ENCODE data around the gene UCKL1. TPM values are rescaled to one million over a fixed set of nuclear protein-coding genes. Genes with fewer than 3 reads are reported as not detected.
"Not testable (repeated sequence)": the region's sequence is repeated elsewhere in the genome, so short reads cannot be mapped to it uniquely, and the experiment has no call there.

UCKL1 gene
- total RNA-seq (2014; rRNA removed; shearing (Covaris generic)), result 21.5 and 23.2 TPM in 2 replicates
- polyA plus RNA-seq (2015; cell fraction: cytosol; rRNA removed), result 24.1 and 25.0 TPM in 2 replicates
- polyA plus RNA-seq (2015; cell fraction: nucleus; rRNA removed), result 208 TPM in 2 replicates

DNA sequence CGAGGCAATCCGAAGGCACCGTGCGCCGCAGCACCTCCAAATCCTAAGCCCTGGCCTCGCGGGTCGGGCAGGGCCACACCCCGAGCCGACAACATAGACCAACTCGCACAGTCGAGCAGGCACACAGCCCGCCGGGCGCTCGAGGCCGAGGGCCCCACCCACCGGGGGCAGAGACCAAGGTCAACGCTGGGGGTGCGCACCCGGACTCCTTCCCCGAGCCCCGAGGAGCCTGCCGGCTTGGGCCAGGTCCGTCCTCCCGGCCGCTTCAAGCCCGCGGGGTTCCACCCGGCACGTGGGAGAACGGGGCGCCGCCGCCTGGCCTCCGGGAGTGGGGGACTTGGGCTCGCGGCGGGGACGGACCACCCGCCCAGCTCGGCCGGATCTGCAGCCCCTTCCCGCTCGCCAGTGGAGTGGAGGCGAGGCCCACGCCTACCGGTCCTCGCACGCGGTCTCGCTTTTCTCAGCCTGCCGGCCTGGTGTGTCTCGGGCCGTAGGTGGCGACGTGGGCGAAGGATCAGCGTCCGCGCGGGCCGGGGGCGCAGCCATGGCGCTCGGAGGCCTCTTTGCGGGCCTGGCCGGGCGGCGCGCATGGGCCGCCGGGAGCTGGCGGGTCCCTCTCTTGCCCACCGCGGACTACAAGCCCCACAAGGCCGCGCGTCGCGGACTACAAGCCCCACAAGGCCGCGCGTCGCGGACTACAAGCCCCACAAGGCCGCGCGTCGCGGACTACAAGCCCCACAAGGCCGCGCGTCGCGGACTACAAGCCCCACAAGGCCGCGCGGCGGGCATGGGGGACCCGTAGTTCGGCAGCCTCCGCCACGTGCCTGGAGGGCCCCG, at the start of gene UCKL1:
TSS of gene UCKL1 (minus strand) at position 590 of the 837 bp plus-strand sequence. CDS start at position 546, 44 bp downstream.
- peak; percentile 81 for DNase-seq (ENCODE audit: low read depth, low spot score)
- in situ Hi-C loops (cut with HindIII; ENCODE audit: low pct_unique_long_range_greater_than_20kb, low sequenced_read_pairs), result no loop called here

DNA sequence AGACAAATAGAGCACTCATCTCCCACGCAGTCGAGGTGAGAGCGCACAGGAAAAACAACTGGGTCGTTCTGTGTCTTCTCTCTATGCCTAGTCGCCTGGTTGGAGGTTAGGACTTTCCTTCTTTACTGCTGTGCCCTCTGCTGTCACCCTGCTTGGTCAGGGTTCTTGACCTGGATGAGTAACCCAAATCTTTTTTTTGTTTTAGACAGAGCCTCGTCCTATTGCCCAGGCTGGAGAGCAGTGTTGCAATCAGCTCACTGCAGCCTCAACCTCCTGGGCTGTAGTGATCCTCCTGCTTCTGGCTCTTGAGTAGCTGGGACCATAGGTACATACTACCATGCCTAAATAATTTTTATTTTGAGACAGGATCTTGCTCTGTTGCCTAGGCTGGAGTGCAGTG, 49.2 kb upstream of the UCKL1 start:
- DNase-seq (ENCODE audit: low read depth, low spot score), result no peak
- in situ Hi-C loops (cut with HindIII; ENCODE audit: low pct_unique_long_range_greater_than_20kb, low sequenced_read_pairs), result no loop called here

DNA sequence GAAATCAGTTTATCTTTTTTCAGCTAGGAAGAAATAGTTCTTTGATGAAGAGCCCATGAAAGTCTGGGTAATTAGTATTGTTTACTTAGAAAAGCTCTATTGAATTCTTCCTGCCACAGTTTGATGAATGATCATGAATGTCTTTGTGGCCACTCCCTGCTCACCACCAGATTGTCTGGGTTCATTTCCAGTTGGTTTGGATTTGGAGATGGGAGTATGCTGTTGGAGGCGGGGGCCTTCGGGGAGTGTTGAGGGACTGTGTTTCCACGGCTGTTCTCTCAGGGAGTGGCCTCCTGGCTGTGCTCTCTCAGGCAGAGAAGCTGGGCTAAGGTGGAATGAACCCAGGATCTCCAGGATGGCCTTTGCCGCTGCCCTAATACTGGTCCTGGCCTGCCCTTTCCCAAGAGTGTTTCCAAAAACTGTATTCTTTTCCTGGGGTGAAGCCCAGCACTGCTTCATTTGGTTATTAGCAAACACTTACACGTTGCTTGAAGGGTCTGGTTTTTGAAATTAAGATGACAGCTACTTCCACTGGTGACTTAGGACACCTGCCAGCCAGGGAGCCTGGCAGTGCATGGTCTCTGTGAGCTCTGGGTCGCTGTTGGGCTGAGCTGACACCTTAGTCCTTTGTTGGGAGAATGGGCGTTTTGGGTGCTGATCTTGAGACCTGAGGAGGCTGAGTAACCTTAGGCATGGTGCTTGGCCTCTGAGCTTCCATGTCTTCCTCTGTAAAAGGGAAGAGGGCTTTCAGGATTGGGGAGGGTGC, 47.9 kb upstream of the UCKL1 start:
- in situ Hi-C loops (cut with HindIII; ENCODE audit: low pct_unique_long_range_greater_than_20kb, low sequenced_read_pairs), result no loop called here
- no peak for DNase-seq (ENCODE audit: low read depth, low spot score)

DNA sequence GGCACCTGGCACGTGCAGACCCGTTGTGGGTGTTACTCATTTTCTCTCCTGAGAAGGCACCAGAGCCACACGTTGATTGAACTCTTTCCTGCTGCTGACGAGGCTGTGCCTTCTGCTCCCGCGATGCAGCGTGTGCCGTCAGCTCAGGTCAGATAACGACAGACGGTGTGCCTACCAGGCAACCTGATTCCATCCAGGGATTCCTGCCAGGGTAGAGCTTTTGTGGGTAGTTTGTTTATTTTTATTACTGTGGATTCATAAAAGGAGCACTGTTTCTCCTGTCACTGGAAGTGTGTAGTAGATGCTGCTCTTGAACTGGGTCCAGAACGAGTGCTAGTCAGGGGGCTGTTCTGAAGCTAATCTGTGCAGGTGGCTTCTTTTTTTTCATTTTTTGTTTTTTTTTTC, 45.4 kb upstream of the UCKL1 start:
- in situ Hi-C loops (cut with HindIII; ENCODE audit: low pct_unique_long_range_greater_than_20kb, low sequenced_read_pairs), result no loop called here
- no peak for DNase-seq (ENCODE audit: low read depth, low spot score)

DNA sequence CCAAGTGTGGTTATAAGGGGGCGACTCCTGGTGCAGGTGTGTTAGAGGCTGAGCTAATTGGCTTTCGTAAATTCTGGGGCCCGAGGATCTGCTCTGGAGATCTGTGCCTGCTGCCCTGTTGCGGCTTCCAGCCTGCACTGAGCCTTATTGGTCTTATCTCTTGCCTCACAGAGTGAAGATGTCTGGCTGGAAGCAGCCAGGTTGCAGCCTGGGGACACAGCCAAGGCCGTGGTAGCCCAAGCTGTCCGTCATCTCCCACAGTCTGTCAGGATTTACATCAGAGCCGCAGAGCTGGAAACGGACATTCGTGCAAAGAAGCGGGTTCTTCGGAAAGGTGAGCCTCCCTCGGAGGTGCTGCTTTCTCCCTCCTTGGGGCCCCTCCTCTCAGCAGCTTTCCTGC, 44.7 kb upstream of the UCKL1 start:
- no peak for DNase-seq (ENCODE audit: low read depth, low spot score)
- in situ Hi-C loops (cut with HindIII; ENCODE audit: low pct_unique_long_range_greater_than_20kb, low sequenced_read_pairs), result no loop called here

DNA sequence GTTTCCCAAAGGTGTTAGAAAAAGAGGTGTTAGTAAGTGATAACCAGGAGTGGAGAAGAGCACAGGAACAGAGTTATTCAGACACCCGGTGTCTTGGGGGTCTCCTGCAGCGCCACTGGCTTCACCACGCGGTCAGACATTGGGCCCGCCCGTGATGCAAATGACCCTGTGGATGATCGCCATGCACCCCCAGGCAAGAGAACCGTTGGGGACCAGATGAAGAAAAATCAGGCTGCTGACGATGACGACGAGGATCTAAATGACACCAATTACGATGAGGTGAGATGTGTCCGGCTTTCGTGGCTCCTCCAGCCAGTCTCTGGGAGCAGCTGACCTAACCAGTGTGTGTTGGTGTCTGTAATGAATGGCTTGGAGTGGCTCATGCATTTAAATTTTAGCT, 26.7 kb upstream of the UCKL1 start:
- DNase-seq (ENCODE audit: low read depth, low spot score), result no peak
- in situ Hi-C loops (cut with HindIII; ENCODE audit: low pct_unique_long_range_greater_than_20kb, low sequenced_read_pairs), result no loop called here

DNA sequence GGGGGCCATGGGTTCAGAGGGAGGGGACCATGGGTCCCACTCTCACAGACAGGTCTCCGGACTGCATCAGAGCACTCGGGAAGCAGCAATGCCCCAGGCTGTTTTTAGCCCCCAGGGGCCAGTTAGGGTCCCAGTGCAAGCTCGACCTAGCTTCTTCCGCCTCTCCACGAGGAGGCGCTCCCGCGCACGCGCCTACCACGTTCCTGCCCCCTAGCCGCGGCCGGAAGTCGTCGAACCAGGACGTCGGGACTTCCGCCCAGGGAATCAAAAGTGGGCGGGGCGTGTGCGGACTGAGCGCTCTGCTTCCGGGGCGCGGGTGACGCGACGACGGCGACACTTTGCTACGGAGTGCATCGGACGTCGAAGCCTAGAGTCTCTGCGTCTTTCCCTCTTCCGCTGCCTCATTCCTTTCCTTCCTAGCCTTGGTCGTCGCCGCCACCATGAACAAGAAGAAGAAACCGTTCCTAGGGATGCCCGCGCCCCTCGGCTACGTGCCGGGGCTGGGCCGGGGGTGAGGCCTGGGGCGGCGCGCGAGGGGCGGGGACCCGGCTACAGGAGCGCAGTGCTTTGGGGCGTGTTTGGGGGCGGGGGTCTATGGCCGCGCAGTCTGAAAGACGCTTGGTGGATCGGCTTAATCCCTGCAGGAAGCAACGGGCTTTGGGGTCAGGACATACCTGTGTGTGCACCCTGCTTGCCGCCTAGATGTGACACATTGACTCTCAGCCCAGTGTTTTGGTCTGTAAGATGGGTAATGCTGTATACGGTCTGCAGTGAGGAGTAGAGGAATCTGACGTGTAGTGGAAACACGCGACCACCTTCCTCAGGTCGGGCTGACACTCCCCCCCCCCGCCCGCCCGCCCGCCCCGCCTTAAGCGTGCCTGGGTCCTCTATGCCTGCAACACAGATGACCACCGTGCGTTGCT, 24.9 kb upstream of the UCKL1 start, which contains the start of gene PRPF6:
TSS of gene PRPF6 (plus strand) at position 327 of the 923 bp plus-strand sequence. CDS start at position 441, 114 bp downstream.
- in situ Hi-C loops (cut with HindIII; ENCODE audit: low pct_unique_long_range_greater_than_20kb, low sequenced_read_pairs), result no loop called here

DNA sequence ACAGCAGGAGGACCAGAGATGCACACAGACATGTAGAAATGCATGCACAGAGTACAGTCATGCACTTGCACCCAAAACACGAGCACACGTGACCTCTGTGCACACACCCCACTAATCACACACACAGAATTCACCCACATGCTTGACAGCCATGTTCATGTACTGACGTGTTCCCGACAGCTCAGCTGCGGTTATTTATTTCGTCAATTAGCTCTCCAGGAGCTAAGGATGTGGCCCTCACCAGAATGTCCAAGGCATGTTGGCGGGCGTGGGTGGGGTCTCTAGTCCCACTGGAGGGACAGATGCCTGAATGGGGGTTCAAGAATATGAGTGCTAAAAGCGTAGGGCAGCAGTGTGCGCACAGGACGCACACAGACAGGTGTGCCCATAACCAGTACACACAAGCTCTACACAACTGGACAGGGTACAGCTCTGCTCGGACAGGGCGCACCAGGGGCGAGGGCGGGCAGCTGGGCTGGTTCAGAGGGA, 24.1 kb upstream of the UCKL1 start:
- DNase-seq (ENCODE audit: low read depth, low spot score), result no peak
- in situ Hi-C loops (cut with HindIII; ENCODE audit: low pct_unique_long_range_greater_than_20kb, low sequenced_read_pairs), result no loop called here

More for the DNA sequence above, 24.9 kb upstream of the UCKL1 start, which contains the start of gene PRPF6:
- DNase-seq (ENCODE audit: low read depth, low spot score), result peak; percentile 98

DNA sequence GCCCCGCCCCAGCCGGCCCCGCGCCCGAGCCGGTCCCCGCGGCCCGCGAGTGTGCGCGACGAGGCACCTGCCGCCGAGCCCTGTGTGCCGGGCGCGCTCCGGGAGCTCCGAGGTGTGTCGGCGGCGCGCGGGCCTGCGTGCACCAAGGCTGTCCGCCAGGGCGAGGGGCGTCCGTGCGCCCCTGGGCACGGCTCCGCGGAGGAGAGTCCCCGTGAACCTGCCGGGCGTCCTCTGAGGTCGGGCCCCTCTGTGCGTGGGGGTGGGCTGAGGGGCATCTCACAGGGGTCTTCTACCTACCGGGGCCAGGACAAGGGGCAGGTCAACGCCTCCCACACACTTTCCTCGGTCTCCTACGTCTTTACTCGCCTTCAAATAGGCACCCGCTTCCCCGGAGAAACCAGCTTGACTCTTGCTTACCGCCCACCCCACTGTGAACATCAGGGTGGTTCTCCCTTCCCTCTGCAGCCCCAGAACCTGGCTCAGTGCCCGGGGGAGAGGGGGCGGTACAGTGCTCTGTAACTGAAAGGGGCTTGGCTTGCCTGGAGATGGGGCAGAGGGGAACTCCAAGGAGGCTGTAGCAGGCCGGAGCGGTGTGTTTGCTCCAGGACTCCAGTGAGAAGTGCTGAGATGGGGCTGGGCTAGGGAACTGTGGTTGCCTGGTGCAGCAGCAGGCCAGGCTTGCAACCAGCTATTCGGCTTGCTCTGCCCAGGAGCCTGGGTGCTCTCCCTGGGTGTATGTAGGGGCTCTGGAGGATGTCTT, 23.5 kb upstream of the UCKL1 start, which contains the start of gene SAMD10:
TSS of gene SAMD10 (minus strand) at position 86 of the 760 bp plus-strand sequence. CDS start 175 bp downstream, outside the sequence.
- in situ Hi-C loops (cut with HindIII; ENCODE audit: low pct_unique_long_range_greater_than_20kb, low sequenced_read_pairs), result no loop called here
- DNase-seq (ENCODE audit: low read depth, low spot score), result no peak

DNA sequence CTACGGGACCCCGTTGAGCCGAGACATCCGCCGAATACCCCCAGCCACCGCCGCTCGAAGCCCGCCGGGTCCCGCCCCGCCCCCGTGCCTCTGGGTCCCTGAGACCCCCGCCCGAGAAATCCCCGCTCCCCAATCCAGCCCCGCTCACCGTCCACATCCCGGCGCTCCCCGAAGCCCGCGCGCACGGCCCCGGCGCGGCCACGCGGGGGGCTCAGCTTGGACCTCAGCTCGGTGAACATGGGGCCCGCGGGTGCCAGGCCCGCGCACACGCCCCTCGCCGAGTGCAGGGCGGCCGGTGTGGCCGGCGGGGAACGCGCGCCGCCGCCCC, 23.0 kb upstream of the UCKL1 start:
- in situ Hi-C loops (cut with HindIII; ENCODE audit: low pct_unique_long_range_greater_than_20kb, low sequenced_read_pairs), result no loop called here
- no peak for DNase-seq (ENCODE audit: low read depth, low spot score)

DNA sequence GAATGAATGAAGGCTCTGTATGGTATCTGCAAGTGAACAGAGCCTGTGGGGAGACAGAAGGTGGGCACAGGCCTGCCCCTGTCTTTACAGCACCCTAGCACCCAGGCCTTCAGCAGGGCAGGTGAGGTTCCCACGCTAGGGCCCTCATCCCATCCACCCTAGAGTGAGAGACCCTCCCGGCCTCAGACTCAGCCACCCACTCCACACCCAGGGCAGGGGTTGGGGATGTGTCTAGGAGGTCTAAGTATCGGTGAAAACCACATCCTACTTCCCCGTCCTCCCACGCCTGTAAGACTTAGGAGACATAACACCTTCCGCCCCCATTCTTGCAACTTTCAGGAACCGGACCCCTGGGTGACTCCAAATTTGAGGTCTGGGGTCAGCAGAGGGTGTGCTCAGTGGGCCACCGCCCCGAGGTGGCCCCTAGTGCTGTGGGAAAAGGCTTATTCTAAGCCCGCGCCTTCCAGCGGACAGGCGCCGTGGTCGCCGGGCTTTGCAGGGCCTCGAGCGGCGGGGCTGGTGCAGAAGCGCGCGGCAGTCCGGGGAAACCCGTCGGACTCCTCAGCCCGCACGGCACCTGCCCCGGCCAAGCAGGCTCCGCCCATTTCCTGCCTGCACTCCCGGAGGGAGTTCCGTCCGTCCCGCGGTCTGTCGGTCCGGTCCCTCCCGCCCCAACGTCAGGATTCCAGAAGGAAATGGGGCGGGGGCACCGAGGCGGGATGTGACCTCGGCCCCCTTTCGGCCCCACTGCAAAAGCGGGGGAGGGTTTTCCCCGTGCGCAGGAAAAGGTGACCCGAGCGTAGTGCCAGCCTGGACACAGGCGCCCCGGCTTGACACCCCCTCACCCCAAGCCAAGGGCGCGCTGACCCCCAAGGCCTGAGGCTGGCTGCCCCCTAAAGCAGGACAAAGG, 22.4 kb upstream of the UCKL1 start:
- DNase-seq (ENCODE audit: low read depth, low spot score), result no peak
- in situ Hi-C loops (cut with HindIII; ENCODE audit: low pct_unique_long_range_greater_than_20kb, low sequenced_read_pairs), result no loop called here

DNA sequence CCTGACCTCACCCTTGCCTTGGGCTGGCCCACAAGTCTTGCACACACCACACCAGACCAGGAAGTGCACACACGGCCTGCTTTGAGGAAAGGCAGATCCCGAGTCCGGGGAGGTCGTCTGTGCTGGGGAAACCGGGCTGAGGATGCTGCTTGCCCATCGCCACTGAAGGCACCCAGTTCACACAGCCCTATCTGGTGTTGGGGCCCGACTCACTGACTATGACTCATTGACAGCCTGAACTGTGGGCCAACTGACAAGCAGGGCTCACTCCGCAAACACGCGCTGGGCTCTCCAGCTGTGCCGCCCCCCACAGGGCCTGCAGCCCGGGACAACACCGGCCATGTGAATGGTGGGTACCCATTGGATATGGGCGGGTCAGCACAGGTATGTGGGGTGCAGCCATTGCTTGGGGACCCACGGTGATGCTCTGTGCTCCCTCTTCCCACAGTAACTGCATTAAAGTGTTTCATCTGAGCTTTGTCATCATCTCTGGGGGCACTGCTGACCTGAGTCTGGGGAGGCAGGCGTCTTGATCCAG, 21.6 kb upstream of the UCKL1 start:
- DNase-seq (ENCODE audit: low read depth, low spot score), result no peak
- in situ Hi-C loops (cut with HindIII; ENCODE audit: low pct_unique_long_range_greater_than_20kb, low sequenced_read_pairs), result no loop called here

DNA sequence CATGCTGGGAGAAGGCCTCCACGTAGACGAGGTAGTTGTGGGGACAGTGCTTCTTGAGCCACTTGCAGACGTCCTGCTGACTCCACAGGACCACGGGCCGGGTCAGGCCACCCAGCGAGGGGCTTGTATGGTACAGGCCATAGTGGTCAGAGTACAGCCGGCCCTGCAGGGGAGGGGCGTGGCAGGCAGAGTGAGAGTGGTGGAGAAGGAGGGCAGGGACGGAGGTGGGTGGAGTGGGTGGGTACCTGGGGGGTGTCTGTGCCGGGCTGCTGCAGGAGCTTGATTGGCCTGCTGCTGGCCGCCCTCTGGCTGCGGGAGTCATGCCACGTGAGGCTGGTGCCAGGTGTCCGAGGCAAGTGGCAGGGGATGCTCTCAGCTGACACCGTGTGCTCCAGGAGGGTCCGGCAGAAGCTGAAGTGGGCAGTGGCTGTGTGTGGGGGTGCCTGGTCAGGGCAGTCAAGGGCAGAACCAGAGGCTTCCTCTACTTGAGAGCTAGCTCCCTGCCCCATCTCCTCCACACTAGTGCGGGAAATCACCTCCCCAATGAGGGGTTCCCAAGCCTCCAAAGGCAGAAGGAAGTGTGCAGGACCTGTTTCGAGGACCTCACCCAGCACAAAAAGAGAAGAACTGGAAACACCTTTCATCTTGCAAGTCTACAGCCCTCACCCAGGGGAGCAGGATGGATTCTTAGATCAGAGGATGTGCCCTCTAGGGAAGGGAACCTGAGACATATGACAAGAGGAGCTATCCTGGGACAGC, 20.9 kb upstream of the UCKL1 start:
- DNase-seq (ENCODE audit: low read depth, low spot score), result no peak
- in situ Hi-C loops (cut with HindIII; ENCODE audit: low pct_unique_long_range_greater_than_20kb, low sequenced_read_pairs), result no loop called here

DNA sequence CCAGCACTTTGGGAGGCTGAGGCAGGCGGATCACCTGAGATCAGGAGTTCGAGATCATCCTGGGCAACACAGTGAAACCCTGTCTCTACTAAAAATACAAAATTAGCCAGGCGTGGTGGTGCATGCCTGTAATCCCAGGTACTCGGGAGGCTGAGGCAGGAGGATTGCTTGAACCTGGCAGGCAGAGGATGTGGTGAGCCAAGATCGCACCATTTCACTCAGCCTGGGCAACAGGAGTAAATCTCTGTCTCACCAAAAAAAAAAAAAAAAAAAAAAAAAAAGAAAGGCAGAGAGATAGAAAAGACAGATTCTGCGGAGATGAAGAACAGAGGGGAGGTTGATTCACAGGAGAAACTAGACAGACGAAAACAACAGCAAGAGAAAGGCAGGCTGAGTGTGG, 20.3 kb upstream of the UCKL1 start:
- in situ Hi-C loops (cut with HindIII; ENCODE audit: low pct_unique_long_range_greater_than_20kb, low sequenced_read_pairs); DNase-seq (ENCODE audit: low read depth, low spot score): not testable (repeated sequence)
